HTERT RPE-1 (cell line): ENCODE data around the gene FAP.

Experiments used
- in situ Hi-C: fragments of 300-500 bp; cut with MboI; formaldehyde crosslinking; loops from 4 replicates; pipeline ENCODE4 v1.14.3; 2020; ENCODE audit warnings: low sequenced_read_pairs

The FAP gene

GRCh38 chr2:162196638-162197037 is 46.6 kb downstream of the FAP start:
- in situ Hi-C loops, result no loop called here

DNA sequence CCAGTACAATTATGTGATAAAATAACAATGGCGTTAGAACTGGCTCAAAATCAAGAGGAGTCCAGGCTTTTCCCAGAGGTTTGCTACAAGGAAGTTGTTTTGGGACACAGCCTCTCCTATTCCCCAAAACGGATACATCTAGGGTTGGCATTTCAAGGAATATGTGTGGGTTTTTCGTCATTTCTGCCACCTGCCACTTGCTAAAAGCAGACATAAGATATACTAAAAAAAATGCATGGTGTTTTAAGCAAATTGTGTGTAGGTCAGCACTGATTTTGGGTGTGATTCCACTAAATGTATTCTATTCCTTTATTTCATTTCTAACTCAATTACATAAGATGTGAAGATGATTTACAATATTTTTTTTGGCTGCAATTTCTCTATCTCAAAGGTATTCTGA is 54.8 kb downstream of the FAP start:
- in situ Hi-C loops, result no loop called here

- in situ Hi-C loops, result no loop called here
Measured at GRCh38 chr2:162185541-162186232, 57.6 kb downstream of the FAP start.

DNA sequence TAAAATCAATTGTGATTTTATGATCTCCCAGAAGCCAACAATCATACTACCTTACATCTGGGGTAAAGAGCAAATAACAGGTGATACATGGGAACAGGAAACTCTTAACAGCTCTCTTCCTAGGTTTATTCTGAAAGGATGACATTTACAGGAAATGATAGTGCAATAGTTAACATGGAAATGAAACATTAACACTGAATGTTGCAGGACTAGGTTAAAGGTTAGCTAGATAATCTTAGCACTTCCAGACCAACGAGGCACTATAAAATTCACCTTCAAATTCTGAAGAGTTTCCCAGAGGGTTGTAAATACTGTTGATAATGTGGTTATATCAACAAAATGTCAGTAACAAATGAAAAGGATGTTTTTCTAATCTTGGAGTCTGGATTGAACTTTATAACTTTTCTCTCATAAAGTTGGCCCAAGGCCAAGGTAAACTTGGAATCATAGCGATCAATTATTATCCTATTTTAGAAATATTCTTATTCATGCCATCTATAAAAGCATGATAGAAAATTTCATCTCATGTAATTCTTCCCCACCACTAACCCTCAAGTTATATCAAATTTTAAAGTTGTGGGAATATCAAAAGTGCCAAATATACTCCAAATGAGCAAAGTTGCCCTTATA is 58.3 kb downstream of the FAP start:
- in situ Hi-C loops, result no loop called here

DNA sequence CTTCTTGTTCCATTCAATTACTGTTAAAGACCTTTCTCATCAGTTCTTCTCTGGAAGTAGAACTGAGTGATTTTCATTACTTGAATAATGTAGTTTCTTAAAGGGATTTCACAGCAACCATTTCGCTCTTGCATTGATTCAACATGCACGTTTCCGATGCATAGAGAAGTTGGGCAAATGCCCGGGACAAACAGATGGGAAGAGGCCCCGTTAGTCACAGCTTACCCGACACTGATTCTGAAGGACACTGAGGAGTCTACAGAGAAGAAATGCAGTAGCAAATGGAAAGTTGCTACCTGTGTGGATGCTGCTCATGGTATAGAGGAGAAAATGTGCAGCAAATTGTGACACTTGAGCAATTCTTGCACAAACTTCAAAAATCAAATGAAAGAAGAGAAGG is 58.9 kb downstream of the FAP start:
- in situ Hi-C loops, result no loop called here

- in situ Hi-C loops, result no loop called here
Measured at GRCh38 chr2:162182395-162182794, 60.9 kb downstream of the FAP start.

- in situ Hi-C loops, result no loop called here
Measured at GRCh38 chr2:162177301-162177700, 65.9 kb downstream of the FAP start.

DNA sequence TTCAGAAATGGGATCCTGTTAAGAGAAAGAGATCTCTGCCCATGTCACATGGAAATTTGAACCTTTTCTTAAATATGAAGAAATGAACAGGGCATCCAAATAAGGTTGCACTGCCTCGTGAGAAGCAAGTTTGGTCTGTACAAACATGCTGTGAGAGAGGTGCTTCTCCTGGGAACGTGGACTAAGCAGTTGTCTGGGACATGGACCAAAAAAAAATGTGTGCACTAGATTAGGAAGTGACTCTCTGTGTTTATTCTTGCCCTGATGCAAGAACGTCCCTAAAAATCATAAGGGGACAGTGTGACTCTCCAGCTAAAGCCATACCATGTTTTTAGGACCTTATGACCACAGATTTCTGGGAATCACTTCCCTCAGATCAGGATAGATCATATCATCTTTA is 67.5 kb downstream of the FAP start:
- in situ Hi-C loops, result no loop called here

- in situ Hi-C loops, result no loop called here
Measured at GRCh38 chr2:162174746-162175145, 68.5 kb downstream of the FAP start.

- in situ Hi-C loops, result no loop called here
Measured at GRCh38 chr2:162172802-162173370, 70.4 kb downstream of the FAP start.

- in situ Hi-C loops, result no loop called here
Measured at GRCh38 chr2:162166745-162167144, 76.5 kb downstream of the FAP start.

GRCh38 chr2:162166174-162166573 is 77.1 kb downstream of the FAP start:
- in situ Hi-C loops, result no loop called here

DNA sequence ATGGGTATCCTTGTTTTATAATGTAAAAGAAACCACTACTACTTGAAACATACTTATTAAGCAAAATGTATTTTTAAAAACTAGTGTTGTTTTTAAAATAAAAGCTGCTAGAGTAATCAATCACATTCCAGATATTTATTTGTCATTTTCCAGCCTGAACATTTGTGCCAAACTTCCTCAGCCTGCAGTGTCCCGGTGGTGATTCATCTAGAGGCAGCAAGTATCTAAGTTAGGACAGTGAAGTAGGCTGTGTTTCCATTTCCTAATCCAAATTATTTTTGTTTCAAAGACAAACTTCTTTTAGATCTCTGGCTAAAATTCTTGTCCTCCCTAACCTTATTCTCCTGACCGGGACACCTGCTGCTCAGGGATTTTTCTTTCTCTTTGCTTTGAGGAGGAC is 78.4 kb downstream of the FAP start:
- in situ Hi-C loops, result no loop called here

DNA sequence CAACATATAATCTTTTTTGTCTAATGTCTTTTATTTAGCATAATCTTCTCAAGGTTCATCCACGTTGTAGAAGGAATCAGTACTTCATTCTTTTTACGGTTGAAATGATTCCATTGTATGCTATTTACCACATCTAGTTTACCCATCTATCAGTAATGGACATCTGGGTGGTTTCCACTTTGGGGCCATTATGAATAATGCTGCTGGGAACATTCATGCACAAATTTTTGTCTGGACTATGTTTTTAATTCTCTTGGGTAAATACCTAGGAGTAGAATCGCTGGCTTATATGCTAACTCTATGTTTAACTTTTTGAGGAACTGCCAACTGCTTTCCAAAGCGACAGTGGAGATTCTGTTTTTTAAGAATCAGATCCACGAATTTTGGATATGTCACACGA is 83.8 kb downstream of the FAP start:
- in situ Hi-C loops, result no loop called here

DNA sequence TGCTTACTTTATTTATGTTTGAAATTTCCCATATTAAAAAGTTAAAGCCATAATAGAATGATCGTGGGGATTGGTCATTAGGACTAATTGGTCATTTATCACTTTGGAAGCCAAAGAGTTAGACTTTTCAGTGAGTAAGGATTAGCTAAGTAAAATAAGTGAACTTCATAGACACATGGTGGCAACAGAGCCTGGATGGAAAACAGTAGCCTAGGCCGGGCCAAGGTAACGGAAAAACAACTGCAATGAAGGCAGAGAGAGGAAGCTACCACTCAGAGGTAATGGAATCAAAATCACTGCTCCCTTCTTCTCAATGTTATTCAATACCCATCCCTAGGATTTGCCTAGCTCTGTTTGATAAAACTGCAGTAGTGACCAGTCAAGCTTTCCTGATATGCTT is 87.1 kb downstream of the FAP start:
- in situ Hi-C loops, result no loop called here

DNA sequence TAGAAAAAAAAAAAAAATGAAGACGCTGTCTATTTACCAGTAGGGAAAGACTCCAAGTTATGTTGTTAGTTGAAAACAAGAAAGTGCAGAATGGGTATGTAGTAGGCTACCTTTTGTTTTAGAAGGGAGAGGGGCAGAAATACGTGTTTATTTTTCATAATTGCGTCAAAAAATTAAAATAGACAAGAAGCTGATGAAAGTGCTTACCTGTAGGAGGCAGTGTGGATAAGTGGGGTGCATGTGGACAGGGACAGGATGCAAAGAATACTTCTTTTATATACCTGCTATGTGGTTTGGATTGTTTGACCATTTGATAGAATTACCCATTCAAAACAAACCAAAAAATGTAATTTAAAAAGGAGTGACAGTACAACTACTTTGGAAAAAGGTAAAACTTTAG is 88.2 kb downstream of the FAP start:
- in situ Hi-C loops, result no loop called here

DNA sequence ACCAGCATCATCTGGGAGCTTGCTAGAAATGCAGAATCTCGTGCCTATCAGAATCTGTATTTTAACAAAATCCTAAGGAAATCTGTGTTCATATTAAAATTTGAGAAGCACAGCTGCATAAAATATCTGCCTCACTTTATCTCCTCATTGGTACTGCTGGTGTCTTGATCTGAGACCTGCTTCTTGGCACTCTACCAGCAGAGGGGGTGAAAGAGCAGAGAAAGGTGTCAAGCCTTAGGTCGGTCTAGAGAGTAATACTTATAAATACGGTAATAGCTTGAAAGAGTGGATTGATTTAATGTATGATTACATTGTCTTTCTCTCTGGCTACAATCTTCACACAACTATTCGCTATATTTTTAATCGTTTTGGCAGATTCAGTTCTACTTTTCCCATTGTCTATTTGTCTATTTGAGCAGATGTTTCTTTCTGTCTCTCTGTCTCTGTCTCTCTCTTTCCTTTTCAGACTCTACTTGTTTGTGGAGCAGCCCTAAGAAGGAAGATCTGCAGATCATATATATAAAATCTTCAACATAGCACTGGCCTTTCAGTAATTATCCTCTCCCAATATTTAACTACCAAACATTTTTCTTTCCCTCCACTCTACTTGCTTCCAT is 89.5 kb downstream of the FAP start:
- in situ Hi-C loops, result no loop called here

- in situ Hi-C loops, result no loop called here
Measured at GRCh38 chr2:162152147-162152546, 91.1 kb downstream of the FAP start, which contains the start of gene GCG. TSS of gene GCG (minus strand) at chr2:162152247. CDS start at chr2:162149178, 3,069 bp downstream.

- in situ Hi-C loops, result no loop called here
Measured at GRCh38 chr2:162149940-162150339, 93.3 kb downstream of the FAP start.

GRCh38 chr2:162149466-162149865 is 93.8 kb downstream of the FAP start:
- in situ Hi-C loops, result no loop called here

DNA sequence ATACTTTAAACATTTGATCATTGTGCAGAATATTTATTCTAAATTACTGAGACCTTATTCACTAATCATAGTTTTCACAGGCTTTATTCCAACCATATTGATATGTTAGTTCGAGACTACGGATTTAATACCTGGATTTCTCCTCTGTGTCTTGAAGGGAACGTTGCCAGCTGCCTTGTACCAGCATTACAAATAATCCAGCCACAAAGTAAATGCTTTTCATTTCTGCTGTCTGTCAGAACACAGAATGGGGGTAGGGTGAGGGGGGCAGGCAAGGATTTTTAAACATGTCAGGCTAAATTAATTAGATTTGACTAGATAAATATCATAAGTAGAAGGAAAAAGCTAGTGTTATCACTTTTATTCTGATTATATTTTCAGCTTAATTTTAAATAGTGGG is 94.3 kb downstream of the FAP start:
- in situ Hi-C loops, result no loop called here

GRCh38 chr2:162143969-162144368 is 99.3 kb downstream of the FAP start:
- in situ Hi-C loops, result no loop called here
